ENCODE results near the gene FBXO4. TPM values are rescaled to one million over a fixed set of nuclear protein-coding genes. Genes with fewer than 3 reads are reported as not detected.

The FBXO4 gene
- total and polyA plus RNA-seq, 5 donors, result 3.8 to 6.6 (median 4.1) TPM

- ATAC-seq, result no peak
- Histone ChIP-seq H3K27me3 (ENCODE audit: control insufficient read depth, insufficient read depth) (no peaks in the 10 kb centered on the region), H3K4me1 (ENCODE audit: control insufficient read depth, insufficient read depth, low read length) (no peaks in the 10 kb centered on the region), H3K4me3 (ENCODE audit: low read length) (no peak overlapping the region), H3K9me3 (ENCODE audit: control insufficient read depth, low read length) (no peaks in the 10 kb centered on the region), H3K27ac (ENCODE audit: low read length) (no peak overlapping the region)
- intact Hi-C loops (cut with DNase I), result no loop called here
- DNase-seq, result no peak
Observed at GRCh38 chr5:41892031-41892430, 33.0 kb upstream of the FBXO4 start.

- H3K27ac ChIP-seq (ENCODE audit: low read length), result no peak overlapping the region
- intact Hi-C loops (cut with DNase I), result no loop called here
- WGBS, result 66% methylated on average over 3 of the region's 3 CpGs
- H3K4me1 ChIP-seq (ENCODE audit: control insufficient read depth, insufficient read depth, low read length), result no peaks in the 10 kb centered on the region
- no peak overlapping the region for H3K4me3 ChIP-seq (ENCODE audit: low read length)
- ATAC-seq (no peak), DNase-seq (no peak)
- H3K9me3 ChIP-seq (ENCODE audit: control insufficient read depth, low read length), result no peaks in the 10 kb centered on the region
- H3K27me3 ChIP-seq (ENCODE audit: control insufficient read depth, insufficient read depth), result no peaks in the 10 kb centered on the region
Observed at GRCh38 chr5:41893074-41893851, 31.8 kb upstream of the FBXO4 start.

GRCh38 chr5:41896230-41896629, 28.9 kb upstream of the FBXO4 start:
- intact Hi-C loops (cut with DNase I), result no loop called here
- ATAC-seq (no peak), DNase-seq (no peak)
- WGBS, result 9% methylated on average over 2 of the region's 2 CpGs
- Histone ChIP-seq H3K27me3 (ENCODE audit: control insufficient read depth, insufficient read depth) (no peaks in the 10 kb centered on the region), H3K27ac (ENCODE audit: low read length) (no peak overlapping the region), H3K4me1 (ENCODE audit: control insufficient read depth, insufficient read depth, low read length) (no peaks in the 10 kb centered on the region), H3K4me3 (ENCODE audit: low read length) (no peak overlapping the region), H3K9me3 (ENCODE audit: control insufficient read depth, low read length) (no peaks in the 10 kb centered on the region)

- peaks cover 2% of the 10 kb centered on the region for H3K4me1 ChIP-seq (ENCODE audit: control insufficient read depth, insufficient read depth, low read length)
- H3K27me3 ChIP-seq (ENCODE audit: control insufficient read depth, insufficient read depth), result no peaks in the 10 kb centered on the region
- ATAC-seq (no peak), DNase-seq (no peak)
- WGBS, result 43% methylated on average over 8 of the region's 8 CpGs
- H3K4me3 ChIP-seq (ENCODE audit: low read length), result peak overlapping the region; percentile 56
- peak overlapping the region; percentile 68 for H3K27ac ChIP-seq (ENCODE audit: low read length)
- no peaks in the 10 kb centered on the region for H3K9me3 ChIP-seq (ENCODE audit: control insufficient read depth, low read length)
- intact Hi-C loops (cut with DNase I), result no loop called here
Observed at GRCh38 chr5:41903382-41903891, 21.6 kb upstream of the FBXO4 start.

GRCh38 chr5:41903892-41904799, 20.9 kb upstream of the FBXO4 start, which contains the start of gene RIMOC1:
TSS of gene RIMOC1 (plus strand) at chr5:41904344. CDS start at chr5:41904368, 24 bp downstream.
- Histone ChIP-seq H3K4me1 (ENCODE audit: control insufficient read depth, insufficient read depth, low read length) (peaks cover 2% of the 10 kb centered on the region), H3K27me3 (ENCODE audit: control insufficient read depth, insufficient read depth) (no peaks in the 10 kb centered on the region), H3K9me3 (ENCODE audit: control insufficient read depth, low read length) (no peaks in the 10 kb centered on the region), H3K27ac (ENCODE audit: low read length) (peak within 1 kb of the TSS; percentile 83), H3K4me3 (ENCODE audit: low read length) (peak within 1 kb of the TSS; percentile 63)
- WGBS, result under 1% methylated on average over 55 of the region's 55 CpGs
- DNase-seq (peak; percentile 98 to 99 (median 99)), ATAC-seq (peak; percentile 100)
- intact Hi-C loops (cut with DNase I), result no loop called here

- no peak for DNase-seq
- no peak overlapping the region for H3K27ac ChIP-seq (ENCODE audit: low read length)
- no peaks in the 10 kb centered on the region for H3K9me3 ChIP-seq (ENCODE audit: control insufficient read depth, low read length)
- H3K4me1 ChIP-seq (ENCODE audit: control insufficient read depth, insufficient read depth, low read length), result peaks cover 2% of the 10 kb centered on the region
- H3K4me3 ChIP-seq (ENCODE audit: low read length), result no peak overlapping the region
- ATAC-seq, result no peak
- WGBS, result 83% methylated on average over 2 of the region's 2 CpGs
- H3K27me3 ChIP-seq (ENCODE audit: control insufficient read depth, insufficient read depth), result no peaks in the 10 kb centered on the region
- intact Hi-C loops (cut with DNase I), result no loop called here
Observed at GRCh38 chr5:41906151-41906550, 18.9 kb upstream of the FBXO4 start.

GRCh38 chr5:41908374-41909079, 16.6 kb upstream of the FBXO4 start:
- Histone ChIP-seq H3K27ac (ENCODE audit: low read length) (no peak overlapping the region), H3K4me3 (ENCODE audit: low read length) (no peak overlapping the region), H3K9me3 (ENCODE audit: control insufficient read depth, low read length) (no peaks in the 10 kb centered on the region), H3K4me1 (ENCODE audit: control insufficient read depth, insufficient read depth, low read length) (peaks cover 2% of the 10 kb centered on the region), H3K27me3 (ENCODE audit: control insufficient read depth, insufficient read depth) (no peaks in the 10 kb centered on the region)
- no peak for ATAC-seq
- 83% methylated on average over 4 of the region's 4 CpGs for WGBS
- no peak for DNase-seq
- intact Hi-C loops (cut with DNase I), result no loop called here

- 72% methylated on average over 2 of the region's 2 CpGs for WGBS
- Histone ChIP-seq H3K27ac (ENCODE audit: low read length) (no peak overlapping the region), H3K4me3 (ENCODE audit: low read length) (no peak overlapping the region), H3K4me1 (ENCODE audit: control insufficient read depth, insufficient read depth, low read length) (no peaks in the 10 kb centered on the region), H3K9me3 (ENCODE audit: control insufficient read depth, low read length) (no peaks in the 10 kb centered on the region), H3K27me3 (ENCODE audit: control insufficient read depth, insufficient read depth) (no peaks in the 10 kb centered on the region)
- ATAC-seq (no peak), DNase-seq (no peak)
- intact Hi-C loops (cut with DNase I), result loop anchor here in 1 of 4 donors (10.0 kb wide), 1 partner anchor 63 kb away; no protein-coding TSS in a partner anchor
Observed at GRCh38 chr5:41918105-41918504, 7.0 kb upstream of the FBXO4 start.

- intact Hi-C loops (cut with DNase I), result loop anchor here in 1 of 4 donors (10.0 kb wide), 1 partner anchor 56 kb away; no protein-coding TSS in a partner anchor
- no peaks in the 10 kb centered on the region for H3K4me1 ChIP-seq (ENCODE audit: control insufficient read depth, insufficient read depth, low read length)
- DNase-seq (no peak), ATAC-seq (no peak)
- H3K9me3 ChIP-seq (ENCODE audit: control insufficient read depth, low read length), result no peaks in the 10 kb centered on the region
- no peak overlapping the region for H3K27ac ChIP-seq (ENCODE audit: low read length)
- no peaks in the 10 kb centered on the region for H3K27me3 ChIP-seq (ENCODE audit: control insufficient read depth, insufficient read depth)
- H3K4me3 ChIP-seq (ENCODE audit: low read length), result no peak overlapping the region
- WGBS, result 95% methylated on average over 1 of the region's 1 CpG
Observed at GRCh38 chr5:41921166-41921565, 3.9 kb upstream of the FBXO4 start.

GRCh38 chr5:41921874-41922273, 3.2 kb upstream of the FBXO4 start:
- H3K4me1 ChIP-seq (ENCODE audit: control insufficient read depth, insufficient read depth, low read length), result no peaks in the 10 kb centered on the region
- DNase-seq, result no peak
- 58% methylated on average over 1 of the region's 1 CpG for WGBS
- H3K4me3 ChIP-seq (ENCODE audit: low read length), result no peak overlapping the region
- no peak for ATAC-seq
- H3K27ac ChIP-seq (ENCODE audit: low read length), result no peak overlapping the region
- no peaks in the 10 kb centered on the region for H3K27me3 ChIP-seq (ENCODE audit: control insufficient read depth, insufficient read depth)
- no peaks in the 10 kb centered on the region for H3K9me3 ChIP-seq (ENCODE audit: control insufficient read depth, low read length)
- intact Hi-C loops (cut with DNase I), result loop anchor here in 1 of 4 donors (10.0 kb wide), 1 partner anchor 57 kb away; no protein-coding TSS in a partner anchor

Measured in right cardiac atrium (tissue), 5 donors.